Muscle layer of duodenum (tissue), 2 donors: ENCODE data around the gene CBX8.

ENCODE experiments used
- H3K27ac ChIP-seq: one replicate; pipeline ENCODE4 v1.7.0; 2013; ENCODE audit warnings: mild to moderate bottlenecking, low read length
- H3K27me3 ChIP-seq: one replicate; pipeline ENCODE4 v1.7.0; 2013; ENCODE audit warnings: low read depth, mild to moderate bottlenecking, control low read depth, low read length
- H3K36me3 ChIP-seq, 2 donors: one replicate each; pipeline ENCODE4 v1.7.0; 2013; ENCODE audit warnings: low read length in 2 of 2, control low read depth in 1 of 2, mild to moderate bottlenecking in 1 of 2; ENCODE audit not compliant: insufficient read depth in 2 of 2, control insufficient read depth in 1 of 2
- H3K4me1 ChIP-seq, 2 donors: one replicate each; pipeline ENCODE4 v1.7.0; 2013; ENCODE audit warnings: low read length in 2 of 2, mild to moderate bottlenecking in 2 of 2, control low read depth in 1 of 2, moderate library complexity in 1 of 2; ENCODE audit not compliant: insufficient read depth in 2 of 2, control insufficient read depth in 1 of 2
- H3K4me3 ChIP-seq, 2 donors: one replicate each; pipeline ENCODE4 v1.7.0; 2013; ENCODE audit warnings: low read length in 2 of 2, low read depth in 1 of 2, mild to moderate bottlenecking in 1 of 2
- H3K9me3 ChIP-seq, 2 donors: one replicate each; pipeline ENCODE4 v1.7.0; 2013; ENCODE audit warnings: low read length in 2 of 2, control low read depth in 1 of 2, mild to moderate bottlenecking in 1 of 2; ENCODE audit not compliant: control insufficient read depth in 1 of 2
- donor health status: healthy.

Gene CBX8

GRCh38 chr17:79825580-79825921, 28.7 kb upstream of the CBX8 start:
- Histone ChIP-seq H3K36me3 (no peaks in the 10 kb centered on the region), H3K4me3 (no peak overlapping the region), H3K27ac (no peak overlapping the region), H3K9me3 (no peaks in the 10 kb centered on the region), H3K4me1 (peaks cover 0 to 8% of the 10 kb centered on the region in 2 donors), H3K27me3 (no peaks in the 10 kb centered on the region)

- Histone ChIP-seq H3K27me3 (no peaks in the 10 kb centered on the region), H3K4me1 (peaks cover 0 to 8% of the 10 kb centered on the region in 2 donors), H3K27ac (no peak overlapping the region), H3K36me3 (no peaks in the 10 kb centered on the region), H3K4me3 (no peak overlapping the region), H3K9me3 (no peaks in the 10 kb centered on the region)
Observed at GRCh38 chr17:79824893-79825579, 28.2 kb upstream of the CBX8 start.

- Histone ChIP-seq H3K9me3 (no peaks in the 10 kb centered on the region), H3K27ac (no peak overlapping the region), H3K4me3 (no peak overlapping the region), H3K27me3 (no peaks in the 10 kb centered on the region), H3K4me1 (peaks cover 0 to 8% of the 10 kb centered on the region in 2 donors), H3K36me3 (no peaks in the 10 kb centered on the region)
Observed at GRCh38 chr17:79824234-79824633, 27.4 kb upstream of the CBX8 start.

DNA sequence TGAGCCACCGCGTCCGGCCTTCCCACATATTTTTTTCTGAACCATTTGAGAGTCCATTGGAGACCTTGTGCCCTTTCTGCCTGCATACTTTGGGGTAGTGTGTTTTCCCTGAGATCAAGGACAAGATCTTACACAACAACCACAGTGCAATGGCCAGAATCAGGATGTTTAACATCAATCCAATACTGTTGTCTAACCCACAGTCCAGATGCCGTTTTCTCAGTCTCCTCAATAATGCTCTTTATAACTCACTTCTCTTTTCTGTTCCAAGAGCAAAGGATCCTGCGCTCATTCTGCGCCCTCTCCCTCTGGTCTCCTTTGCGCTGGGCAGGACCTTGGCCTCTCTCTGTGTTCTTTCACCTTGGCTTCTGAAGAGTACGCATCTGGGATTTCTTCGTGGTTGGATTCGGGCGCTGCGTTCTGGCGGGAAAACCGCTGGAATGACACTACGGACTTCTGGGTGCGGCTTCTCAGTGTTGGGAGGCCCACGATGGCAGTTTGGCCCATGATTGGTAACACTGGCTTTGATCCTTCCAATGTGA, 25.8 kb upstream of the CBX8 start:
- Histone ChIP-seq H3K9me3 (no peaks in the 10 kb centered on the region), H3K4me3 (no peak overlapping the region), H3K27ac (no peak overlapping the region), H3K36me3 (no peaks in the 10 kb centered on the region), H3K27me3 (peaks cover 3% of the 10 kb centered on the region), H3K4me1 (no peaks in the 10 kb centered on the region)

GRCh38 chr17:79821331-79822095, 24.6 kb upstream of the CBX8 start:
- Histone ChIP-seq H3K4me3 (no peak overlapping the region), H3K4me1 (no peaks in the 10 kb centered on the region), H3K9me3 (no peaks in the 10 kb centered on the region), H3K27ac (no peak overlapping the region), H3K36me3 (no peaks in the 10 kb centered on the region), H3K27me3 (peaks cover 4% of the 10 kb centered on the region)

DNA sequence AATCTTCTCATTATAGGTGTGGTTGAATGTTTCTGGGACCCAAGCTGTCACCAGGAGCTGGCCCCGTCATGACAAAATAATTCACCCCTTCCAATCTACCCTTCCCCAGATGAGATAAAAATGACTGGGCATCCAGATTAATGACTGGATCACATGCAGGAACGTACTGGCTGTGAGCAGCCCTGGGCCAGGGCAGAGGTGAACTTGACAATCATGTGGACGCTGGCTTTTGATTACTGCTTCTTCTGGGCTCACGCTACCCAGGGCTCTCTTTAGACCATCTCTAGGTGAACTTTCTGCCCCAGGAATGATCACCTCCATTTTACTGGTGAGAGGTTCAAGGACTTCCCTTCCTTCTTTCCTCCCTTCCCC, 24.1 kb upstream of the CBX8 start:
- Histone ChIP-seq H3K4me1 (no peaks in the 10 kb centered on the region), H3K4me3 (no peak overlapping the region), H3K27ac (no peak overlapping the region)

DNA sequence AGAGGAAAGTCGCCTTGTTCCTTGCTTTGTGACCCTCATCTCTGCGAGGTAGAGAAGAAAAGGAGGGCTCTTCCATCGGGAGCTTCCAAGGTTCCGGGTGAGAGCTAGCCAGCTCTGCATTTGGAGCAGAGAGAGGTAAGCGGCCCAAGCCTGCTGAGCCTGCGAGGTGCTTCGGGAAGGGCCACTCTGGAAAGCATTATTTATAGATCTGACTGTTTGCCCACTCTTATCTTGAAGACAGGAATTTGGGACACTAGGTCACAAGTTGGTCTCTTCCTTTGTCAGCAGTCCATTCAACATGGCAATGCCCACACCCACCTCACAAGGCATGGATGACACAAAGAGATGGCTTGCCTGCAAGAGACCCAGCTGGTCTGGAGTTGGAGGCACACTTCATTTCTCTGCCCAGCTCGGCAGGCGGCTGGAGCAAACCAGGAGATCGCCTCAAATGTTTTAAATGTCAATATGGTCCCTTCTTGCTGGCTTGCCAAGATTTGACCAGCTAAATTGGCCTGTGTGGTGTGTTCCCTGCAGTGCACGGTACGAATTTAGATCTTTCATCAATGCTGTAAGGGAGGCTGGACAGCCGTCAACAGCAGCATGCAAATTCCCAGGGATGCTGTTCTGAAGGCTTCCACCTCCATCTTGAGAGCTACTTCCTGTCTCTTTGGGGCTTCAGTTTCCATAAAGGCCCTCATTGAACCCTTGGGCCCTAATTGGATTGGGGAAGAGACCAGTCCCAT, 22.8 kb upstream of the CBX8 start:
- H3K27me3 ChIP-seq = peaks cover 13% of the 10 kb centered on the region
- peaks cover 0 to 12% of the 10 kb centered on the region in 2 donors for H3K4me1 ChIP-seq
- H3K27ac ChIP-seq = no peak overlapping the region
- H3K36me3 ChIP-seq = no peaks in the 10 kb centered on the region
- H3K4me3 ChIP-seq = no peak overlapping the region
- no peaks in the 10 kb centered on the region for H3K9me3 ChIP-seq

More for the DNA sequence above, 24.1 kb upstream of the CBX8 start:
- H3K9me3 ChIP-seq = no peaks in the 10 kb centered on the region
- H3K36me3 ChIP-seq = no peaks in the 10 kb centered on the region
- H3K27me3 ChIP-seq = peaks cover 10% of the 10 kb centered on the region

DNA sequence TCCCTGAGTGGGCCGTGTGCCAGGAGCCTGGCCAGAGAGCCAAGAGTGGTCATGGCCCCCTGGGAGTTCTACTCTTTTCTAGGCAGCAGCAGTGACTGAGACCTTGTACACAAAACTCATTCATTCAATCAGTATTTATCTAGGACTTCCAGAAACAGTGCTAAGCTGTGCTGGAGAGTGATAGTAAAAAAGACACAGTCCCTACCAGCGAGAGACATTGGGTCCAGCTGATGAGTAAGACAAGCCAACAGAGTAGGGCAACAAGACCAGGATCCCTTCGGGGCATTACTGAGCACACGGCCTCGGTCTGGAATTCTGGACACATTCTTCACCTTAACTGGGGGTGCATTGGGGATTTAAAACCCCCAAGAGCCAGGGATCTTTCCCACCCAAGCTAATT, 22.2 kb upstream of the CBX8 start:
- Histone ChIP-seq H3K27me3 (peaks cover 20% of the 10 kb centered on the region), H3K27ac (no peak overlapping the region), H3K36me3 (no peaks in the 10 kb centered on the region), H3K4me1 (peaks cover 0 to 17% of the 10 kb centered on the region in 2 donors), H3K4me3 (no peak overlapping the region), H3K9me3 (no peaks in the 10 kb centered on the region)

DNA sequence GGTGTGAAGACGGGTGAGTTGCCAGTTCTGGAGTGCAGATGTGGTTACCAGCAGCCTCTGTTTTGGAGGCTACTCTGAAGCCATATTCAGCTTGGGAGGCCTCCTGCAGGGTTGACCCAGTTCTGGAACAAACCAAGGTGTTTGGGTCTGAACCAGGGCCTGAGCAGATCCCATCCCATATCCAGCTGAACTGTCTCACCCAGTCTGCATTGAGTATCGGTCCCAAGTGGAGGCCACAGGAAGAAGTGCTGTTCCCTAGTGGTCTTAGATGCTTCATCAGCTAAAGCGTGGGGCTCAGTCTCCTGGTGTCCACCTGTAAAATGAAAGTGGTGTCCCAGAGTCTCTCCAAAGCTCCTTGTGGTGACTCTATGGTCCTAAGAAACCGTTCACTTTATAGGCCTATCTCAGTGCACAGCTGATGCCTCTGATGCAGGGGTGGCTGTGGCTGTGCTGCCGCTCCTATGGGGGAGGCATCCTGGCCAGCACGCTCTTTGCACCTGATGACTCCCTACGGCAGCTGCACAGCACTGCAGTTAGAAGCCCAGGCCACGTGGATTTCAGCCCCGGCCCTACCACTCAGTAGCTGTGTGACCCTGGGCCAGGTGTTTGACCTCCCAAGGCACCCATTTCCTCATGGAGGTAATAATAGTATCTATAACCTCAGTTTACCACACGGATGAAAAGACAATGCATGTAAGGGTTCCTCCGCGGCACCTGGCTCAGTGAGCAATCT, 21.3 kb upstream of the CBX8 start:
- Histone ChIP-seq H3K36me3 (no peaks in the 10 kb centered on the region), H3K4me3 (no peak overlapping the region), H3K4me1 (peaks cover 0 to 20% of the 10 kb centered on the region in 2 donors), H3K27ac (no peak overlapping the region), H3K27me3 (peaks cover 20% of the 10 kb centered on the region), H3K9me3 (no peaks in the 10 kb centered on the region)

GRCh38 chr17:79815836-79816461, 19.1 kb upstream of the CBX8 start:
- Histone ChIP-seq H3K4me1 (peaks cover 0 to 41% of the 10 kb centered on the region in 2 donors), H3K27me3 (peaks cover 39% of the 10 kb centered on the region), H3K36me3 (no peaks in the 10 kb centered on the region), H3K27ac (no peak overlapping the region), H3K4me3 (no peak overlapping the region), H3K9me3 (no peaks in the 10 kb centered on the region)
